AG04450 (cell line): ENCODE measurements around the gene LARP7. TPM values are rescaled to one million over a fixed set of nuclear protein-coding genes. Genes with fewer than 3 reads are reported as not detected.
"Not testable (repeated sequence)": the region's sequence is repeated elsewhere in the genome, so short reads cannot be mapped to it uniquely, and the experiment has no call there.

Source experiments
- CTCF ChIA-PET: fragments of 300-600, 350-600 bp; formaldehyde crosslinking; extraction: SDS; loops from one replicate; lab custom pipeline; 2022; ENCODE audit warnings: antibody characterized with exemption, inconsistent platforms; lab: Charles Lee
- POLR2A ChIA-PET: fragments of 350-600 bp; formaldehyde crosslinking; extraction: SDS; loops from one replicate; lab custom pipeline; 2021; ENCODE audit warnings: antibody characterized with exemption, inconsistent platforms; lab: Yijun Ruan, JAX
- DNase-seq: peaks from one replicate; pipeline ENCODE4 v3.0.0-alpha.2; 2011; ENCODE audit warnings: low read depth, low spot score
- H3K27ac ChIP-seq: one replicate; pipeline ENCODE4 v1.5.1; 2012; ENCODE audit warnings: low read depth, low read length, control low read depth
- H3K27me3 ChIP-seq: one replicate; pipeline ENCODE4 v1.6.0; 2012; ENCODE audit warnings: low read length; ENCODE audit not compliant: control insufficient read depth, insufficient read depth
- H3K4me3 ChIP-seq: 2 replicates; pipeline ENCODE4 v1.5.1; 2011; ENCODE audit warnings: mild to moderate bottlenecking, low read depth, low read length, control low read depth
- H3K9me3 ChIP-seq: 2 replicates; pipeline ENCODE4 v1.5.1; 2012; ENCODE audit warnings: low read length; ENCODE audit not compliant: control insufficient read depth, insufficient read depth
- CTCF ChIP-seq: IDR thresholded peaks from 2 replicates; pipeline ENCODE4 v1.5.1; 2011; ENCODE audit warnings: low read depth, low read length, control low read depth, inconsistent platforms
- polyA plus RNA-seq: library from polyadenylated mRNA; depleted of rRNA; stranded (reverse); fragments of >200 nt; gene quantifications from 2 replicates; pipeline ENCODE4 v1.2.3, GENCODE V29; 2011

The LARP7 gene
- polyA plus RNA-seq, 1 experiment: 44.2 TPM

GRCh38 chr4:112626228-112626627 lies 10.7 kb upstream of the LARP7 start:
- ChIA-PET POLR2A (no interaction called here), CTCF (interaction anchor here (0.9 kb wide), 1 partner anchor 139 kb away, joined by 3 read pairs; no protein-coding TSS in a partner anchor)
- no peak for TF ChIP-seq CTCF
- H3K4me3 ChIP-seq: no peak overlapping the region
- no peaks in the 10 kb centered on the region for H3K9me3 ChIP-seq
- no peak for DNase-seq
- H3K27me3 ChIP-seq: no peaks in the 10 kb centered on the region
- H3K27ac ChIP-seq: no peak overlapping the region

GRCh38 chr4:112633477-112634235 lies 3.3 kb upstream of the LARP7 start:
- no peak overlapping the region for H3K27ac ChIP-seq
- peak; percentile 56 for TF ChIP-seq CTCF
- CTCF ChIA-PET: interaction anchor here (0.6 to 1.7 kb wide), 5 partner anchors 43 to 349 kb away, joined by 3 to 15 read pairs (median 5); no protein-coding TSS in a partner anchor

GRCh38 chr4:112637552-112637866 lies 566 bp downstream of the LARP7 start:
- Histone ChIP-seq H3K4me3 (peak overlapping the region; percentile 63), H3K27me3 (no peaks in the 10 kb centered on the region), H3K9me3 (no peaks in the 10 kb centered on the region), H3K27ac (peak overlapping the region; percentile 96)
- CTCF ChIA-PET: interaction anchor here (0.5 to 0.8 kb wide), 7 partner anchors 8 to 208 kb away, joined by 3 to 5 read pairs (median 3); no protein-coding TSS in a partner anchor
- TF ChIP-seq CTCF: no peak
- no peak for DNase-seq
- POLR2A ChIA-PET: no interaction called here

More at GRCh38 chr4:112633477-112634235, 3.3 kb upstream of the LARP7 start:
- Histone ChIP-seq H3K27me3 (no peaks in the 10 kb centered on the region), H3K4me3 (no peak overlapping the region), H3K9me3 (no peaks in the 10 kb centered on the region)
- POLR2A ChIA-PET: no interaction called here
- no peak for DNase-seq

DNA sequence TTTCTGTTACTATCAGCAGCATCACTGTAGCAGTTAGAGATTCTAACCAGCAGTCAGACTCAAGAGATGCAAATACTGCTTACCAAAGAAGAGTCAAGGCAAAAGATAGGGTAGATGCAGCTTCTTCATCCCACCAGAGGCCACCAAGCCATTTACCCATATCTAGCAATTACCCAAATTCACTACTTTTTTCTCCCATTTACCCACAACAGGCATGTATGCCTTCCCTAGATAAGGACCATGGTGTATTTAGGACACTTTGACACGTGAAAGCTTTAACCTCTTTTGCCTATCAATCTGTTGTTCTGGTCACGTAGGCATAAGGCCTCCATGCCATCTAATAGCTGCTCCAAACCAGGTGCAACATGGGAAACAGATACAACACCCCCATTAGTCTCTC lies 5.6 kb downstream of the LARP7 start:
- DNase-seq: no peak
- Histone ChIP-seq H3K27ac (no peak overlapping the region), H3K4me3 (no peak overlapping the region), H3K27me3 (no peaks in the 10 kb centered on the region), H3K9me3 (no peaks in the 10 kb centered on the region)
- POLR2A ChIA-PET: no interaction called here
- CTCF ChIA-PET: interaction anchor here (1.7 to 1.8 kb wide), 2 partner anchors 123 to 315 kb away, joined by 5 to 10 read pairs; no protein-coding TSS in a partner anchor
- no peak for TF ChIP-seq CTCF

DNA sequence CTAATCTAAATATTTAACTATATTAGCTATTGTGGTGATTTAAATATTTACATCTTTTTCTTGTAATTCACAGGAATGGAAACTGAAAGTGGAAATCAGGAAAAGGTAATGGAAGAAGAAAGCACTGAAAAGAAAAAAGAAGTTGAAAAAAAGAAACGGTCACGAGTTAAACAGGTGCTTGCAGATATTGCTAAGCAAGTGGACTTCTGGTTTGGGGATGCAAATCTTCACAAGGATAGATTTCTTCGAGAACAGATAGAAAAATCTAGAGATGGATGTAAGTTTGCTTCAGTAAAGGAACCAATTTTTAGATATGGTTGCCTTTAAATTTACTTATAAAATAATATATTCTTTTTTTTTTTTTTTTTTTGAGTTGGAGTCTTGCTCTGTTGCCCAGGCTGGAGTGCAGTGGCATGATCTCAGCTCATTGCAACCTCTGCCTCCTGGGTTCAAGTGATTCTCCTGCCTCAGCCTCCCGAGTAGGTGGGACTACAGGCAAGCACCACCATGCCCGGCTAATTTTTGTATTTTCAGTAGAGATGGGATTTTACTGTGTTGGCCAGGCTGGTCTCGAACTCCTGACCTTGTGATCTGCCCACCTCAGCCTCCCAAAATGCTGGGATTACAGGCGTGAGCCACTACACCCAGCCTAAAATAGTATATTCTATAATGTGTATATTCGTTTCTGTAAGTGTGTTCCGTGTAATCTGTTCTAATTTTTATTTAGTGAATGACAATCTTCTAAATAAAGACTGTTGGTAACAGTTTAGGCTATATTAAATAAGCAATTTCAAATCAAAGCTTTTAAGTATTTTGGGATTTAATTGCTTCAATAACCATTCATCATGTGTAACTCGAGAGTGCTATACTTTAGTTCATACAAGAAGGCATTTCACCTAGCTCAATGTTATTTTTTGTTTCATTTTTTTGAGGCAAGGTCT lies 7.9 kb downstream of the LARP7 start:
- H3K27ac ChIP-seq, DNase-seq, H3K9me3 ChIP-seq, H3K27me3 ChIP-seq, POLR2A ChIA-PET, H3K4me3 ChIP-seq: not testable (repeated sequence)
- CTCF ChIA-PET: interaction anchor here (1.1 to 2.1 kb wide), 6 partner anchors 7 to 122 kb away, joined by 3 to 12 read pairs (median 4); partner anchors contain the start of gene ZGRF1
